WTC11 (cell line): ENCODE results near the gene KCNJ11. TPM values are rescaled to one million over a fixed set of nuclear protein-coding genes. Genes with fewer than 3 reads are reported as not detected.

Source experiments
- ATAC-seq: fragments of 200-7000 bp; cut with Tn5 transposase; 2 replicates; pipeline ENCODE4 v1.10.0; 2021; ENCODE audit warnings: mild to moderate bottlenecking, moderate library complexity
- CTCF ChIA-PET: fragments of 300-600 bp; sonication (Branson Sonifier 250); formaldehyde crosslinking; loops from one replicate; lab custom pipeline; 2021; ENCODE audit warnings: antibody characterized with exemption; lab: Charles Lee
- POLR2A ChIA-PET: fragments of 350-600 bp; sonication (Branson Sonifier 250); formaldehyde crosslinking; loops from one replicate; lab custom pipeline; 2021; ENCODE audit warnings: antibody characterized with exemption; lab: Charles Lee
- DNase-seq: peaks from one replicate; pipeline ENCODE4 v3.0.0; 2021; ENCODE audit warnings: low spot score
- H3K27ac Mint-ChIP-seq: 2 replicates; pipeline ENCODE4 v1.8.0; 2021; ENCODE audit warnings: mixed read lengths
- H3K27me3 Mint-ChIP-seq: 2 replicates; pipeline ENCODE4 v1.8.0; 2021; ENCODE audit warnings: low read depth, mild to moderate bottlenecking, moderate library complexity, mixed read lengths
- H3K36me3 Mint-ChIP-seq: 2 replicates; pipeline ENCODE4 v1.8.0; 2021; ENCODE audit warnings: mixed read lengths
- H3K4me1 Mint-ChIP-seq: 2 replicates; pipeline ENCODE4 v1.8.0; 2022; ENCODE audit warnings: mixed read lengths
- H3K4me3 Mint-ChIP-seq: 2 replicates; pipeline ENCODE4 v1.8.0; 2021; ENCODE audit warnings: mild to moderate bottlenecking, moderate library complexity, mixed read lengths
- H3K9me3 Mint-ChIP-seq: 2 replicates; pipeline ENCODE4 v1.8.0; 2021; ENCODE audit warnings: mixed read lengths
- AFF4 ChIP-seq: sonication (generic); formaldehyde crosslinking; IDR thresholded peaks from 2 replicates; pipeline ENCODE4 v1.8.1; 2023; ENCODE audit warnings: mild to moderate bottlenecking, missing genetic modification reagents, borderline replicate concordance
- AR ChIP-seq: fragments of 250-450 bp; sonication (Bioruptor Pico); IDR thresholded peaks from 2 replicates; pipeline ENCODE4 v1.9.0; 2021; ENCODE audit warnings: mild to moderate bottlenecking
- CTCF ChIP-seq: fragments of 200-600 bp; IDR thresholded peaks from 2 replicates; pipeline ENCODE4 v1.8.0; 2022; ENCODE audit warnings: antibody characterized with exemption
- E2F1 ChIP-seq: sonication (generic); formaldehyde crosslinking; IDR thresholded peaks from 2 replicates; pipeline ENCODE4 v1.8.0; 2022; ENCODE audit warnings: mild to moderate bottlenecking, missing genetic modification reagents
- FOXJ3 ChIP-seq: sonication (generic); formaldehyde crosslinking; IDR thresholded peaks from 2 replicates; pipeline ENCODE4 v1.9.0; 2021; ENCODE audit warnings: missing genetic modification reagents, mild to moderate bottlenecking, borderline replicate concordance
- HMGXB4 ChIP-seq: sonication (generic); formaldehyde crosslinking; IDR thresholded peaks from 2 replicates; pipeline ENCODE4 v1.8.1; 2023; ENCODE audit warnings: mild to moderate bottlenecking, moderate library complexity, missing genetic modification reagents
- NFYB ChIP-seq: sonication (generic); formaldehyde crosslinking; conservative IDR thresholded peaks from 2 replicates; pipeline ENCODE4 v1.8.0; 2022; ENCODE audit warnings: low read depth, missing genetic modification reagents
- STAT6 ChIP-seq: sonication (generic); formaldehyde crosslinking; conservative IDR thresholded peaks from 2 replicates; pipeline ENCODE4 v1.8.1; 2023; ENCODE audit warnings: mild to moderate bottlenecking, low read depth, missing genetic modification reagents, moderate library complexity
- TCF7 ChIP-seq: sonication (generic); formaldehyde crosslinking; IDR thresholded peaks from 2 replicates; pipeline ENCODE4 v1.8.0; 2022; ENCODE audit warnings: mild to moderate bottlenecking, low read depth, missing genetic modification reagents, moderate library complexity
- ZMAT4 ChIP-seq: fragments of 250-450 bp; sonication (Bioruptor Pico); IDR thresholded peaks from 2 replicates; pipeline ENCODE4 v1.9.0; 2021; ENCODE audit warnings: mild to moderate bottlenecking
- ZNF232 ChIP-seq: sonication (generic); formaldehyde crosslinking; IDR thresholded peaks from 2 replicates; pipeline ENCODE4 v1.8.0; 2022; ENCODE audit warnings: mild to moderate bottlenecking, missing genetic modification reagents
- ZNF425 ChIP-seq: fragments of 250-450 bp; sonication (Bioruptor Pico); conservative IDR thresholded peaks from 2 replicates; pipeline ENCODE4 v1.9.0; 2021; ENCODE audit warnings: mild to moderate bottlenecking
- total RNA-seq: library from RNA; stranded (reverse); gene quantifications from 3 replicates; pipeline ENCODE4 v1.2.3, GENCODE V29; 2021

Gene KCNJ11
- total RNA-seq, 1 experiment from 2014 or later, result 8.2 TPM

- TF ChIP-seq HMGXB4 (CRISPR knock-in tag) (no peak), TCF7 (CRISPR knock-in tag) (no peak), ZNF425 (CRISPR knock-in tag) (no peak), ZMAT4 (CRISPR knock-in tag) (no peak), AR (CRISPR knock-in tag) (no peak), ZNF232 (CRISPR knock-in tag) (no peak), NFYB (no peak), STAT6 (CRISPR knock-in tag) (no peak)
Measured at GRCh38 chr11:17366495-17366894, 22.0 kb downstream of the KCNJ11 start (continued).

- peak; percentile 67 for DNase-seq
- Mint-ChIP-seq H3K27ac (no peak overlapping the region), H3K9me3 (peaks cover 19% of the 10 kb centered on the region), H3K4me3 (peak overlapping the region; percentile 82), H3K36me3 (peaks cover 7% of the 10 kb centered on the region), H3K27me3 (peaks cover 60% of the 10 kb centered on the region), H3K4me1 (peaks cover 27% of the 10 kb centered on the region)
- ChIA-PET CTCF (interaction anchor here (0.6 to 3.7 kb wide), 13 partner anchors 12 to 174 kb away, joined by 3 to 41 read pairs (median 4); partner anchors contain the start of gene KCNJ11), POLR2A (no interaction called here)
- TF ChIP-seq CTCF, result peak; percentile 47
- TF ChIP-seq FOXJ3, result no peak
- no peak for TF ChIP-seq AFF4 (CRISPR knock-in tag)
- TF ChIP-seq E2F1 (CRISPR knock-in tag), result no peak
- ATAC-seq, result 0 out of 2 replicates have a peak, but pooled peaks have one; percentile 11
Measured at GRCh38 chr11:17354601-17354991, 33.9 kb downstream of the KCNJ11 start.
